Natural killer cell (primary cell): Measurements from ENCODE around the gene PRKACA. TPM values are rescaled to one million over a fixed set of nuclear protein-coding genes. Genes with fewer than 3 reads are reported as not detected.

Experiments
- ATAC-seq, 3 donors: fragments of 150-1000 bp in 2 of 3; fragments of 200-7000 bp in 1 of 3; cut with Tn5 transposase; 1 replicate in 1 of 3; 2 replicates in 2 of 3; pipeline ENCODE4 v1.10.0; 2021; ENCODE audit warnings: mild to moderate bottlenecking in 2 of 3, moderate library complexity in 2 of 3
- DNase-seq, 2 donors: peaks; one replicate each; pipeline versions ENCODE4 v3.0.0 to v3.0.0-alpha.2; 2013 to 2021; ENCODE audit warnings: mixed read lengths in 1 of 2
- H3K27ac ChIP-seq: one replicate; pipeline ENCODE4 v1.5.1; 2013; ENCODE audit warnings: mild to moderate bottlenecking, low read length
- H3K27me3 ChIP-seq: one replicate; pipeline ENCODE4 v1.6.1; 2013; ENCODE audit warnings: low read length; ENCODE audit not compliant: control insufficient read depth, insufficient read depth
- H3K36me3 ChIP-seq: one replicate; pipeline ENCODE4 v1.6.1; 2013; ENCODE audit warnings: low read length; ENCODE audit not compliant: control insufficient read depth, insufficient read depth
- H3K4me1 ChIP-seq: one replicate; pipeline ENCODE4 v1.6.1; 2013; ENCODE audit warnings: low read length; ENCODE audit not compliant: control insufficient read depth, insufficient read depth
- H3K4me3 ChIP-seq: one replicate; pipeline ENCODE4 v1.5.1; 2013; ENCODE audit warnings: low read length
- H3K9me3 ChIP-seq: one replicate; pipeline ENCODE4 v1.6.1; 2013; ENCODE audit warnings: low read length; ENCODE audit not compliant: control insufficient read depth, insufficient read depth
- H3K27ac Mint-ChIP-seq, 2 donors: one replicate each; pipeline ENCODE4 v1.8.0; 2022; ENCODE audit warnings: mild to moderate bottlenecking in 2 of 2, mixed read lengths in 2 of 2, moderate library complexity in 1 of 2
- H3K27me3 Mint-ChIP-seq, 2 donors: one replicate each; pipeline ENCODE4 v1.8.0; 2022; ENCODE audit warnings: low read depth in 2 of 2, mixed read lengths in 2 of 2
- H3K36me3 Mint-ChIP-seq: one replicate; pipeline ENCODE4 v1.8.0; 2022; ENCODE audit warnings: mixed read lengths
- H3K4me1 Mint-ChIP-seq, 2 donors: one replicate each; pipeline ENCODE4 v1.8.0; 2022; ENCODE audit warnings: mixed read lengths in 2 of 2
- H3K4me3 Mint-ChIP-seq: one replicate; pipeline ENCODE4 v1.8.0; 2022; ENCODE audit warnings: mild to moderate bottlenecking, moderate library complexity, mixed read lengths
- H3K9me3 Mint-ChIP-seq, 2 donors: one replicate each; pipeline ENCODE4 v1.8.0; 2022; ENCODE audit warnings: mixed read lengths in 2 of 2
- CTCF ChIP-seq: fragments of 200-600 bp; IDR thresholded peaks from one replicate; pipeline ENCODE4 v1.8.0; 2022; ENCODE audit warnings: antibody characterized with exemption
- WGBS: methylation state at CpG from one replicate; pipeline ENCODE4 v1.1.7; 2013; ENCODE audit warnings: missing lambda C conversion rate; ENCODE audit not compliant: insufficient coverage; 5-methylcytosine and 5-hydroxymethylcytosine counted together
- intact Hi-C: fragments of 100-400 bp; cut with micrococcal nuclease; formaldehyde crosslinking; loops from one replicate; pipeline ENCODE4 v1.14.2; 2022
- total RNA-seq, 4 donors: library from RNA; stranded (reverse); fragments of 120-200 nt in 1 of 4; gene quantifications; one replicate each; pipeline versions ENCODE4 v1.2.3 to v1.2.4, GENCODE V29; 2013 to 2022

The PRKACA gene
- total RNA-seq, 3 donors from 2014 or later (not counting 1 experiment from before 2014, with no cell fraction given) = 68.6 to 71.8 (median 69.3) TPM

- 49% methylated on average over 6 of the region's 6 CpGs for WGBS
- Mint-ChIP-seq H3K27ac (peak overlapping the region; percentile 88 to 90), H3K4me3 (peak overlapping the region; percentile 90), H3K4me1 (peaks cover 26 to 36% of the 10 kb centered on the region in 2 donors), H3K27me3 (no peaks in the 10 kb centered on the region), H3K36me3 (no peaks in the 10 kb centered on the region), H3K9me3 (no peaks in the 10 kb centered on the region)
- ATAC-seq (no peak), DNase-seq (no peak)
- Histone ChIP-seq H3K4me3 (no peak overlapping the region), H3K4me1 (peaks cover 25% of the 10 kb centered on the region), H3K27ac (no peak overlapping the region), H3K9me3 (no peaks in the 10 kb centered on the region), H3K27me3 (no peaks in the 10 kb centered on the region), H3K36me3 (no peaks in the 10 kb centered on the region)
- no peak for TF ChIP-seq CTCF
- intact Hi-C loops = loop anchor here (5.0 kb wide), 2 partner anchors 43 to 342 kb away; partner anchors contain the start of genes PTGER1 and SAMD1
These were observed 17.8 kb upstream of the PRKACA start for GRCh38 chr19:14135355-14135754.

GRCh38 chr19:14127929-14128509, 10.5 kb upstream of the PRKACA start:
- 73% methylated on average over 4 of the region's 4 CpGs for WGBS
- H3K4me1 Mint-ChIP-seq = no peaks in the 10 kb centered on the region

GRCh38 chr19:14127176-14127575, 9.6 kb upstream of the PRKACA start:
- no peaks in the 10 kb centered on the region for H3K4me1 Mint-ChIP-seq
- no peaks in the 10 kb centered on the region for H3K27me3 ChIP-seq
- DNase-seq = no peak
- H3K27me3 Mint-ChIP-seq = no peaks in the 10 kb centered on the region
- intact Hi-C loops = no loop called here
- H3K9me3 ChIP-seq = no peaks in the 10 kb centered on the region
- peak in 1 of 3 donors; percentile 32 for ATAC-seq
- TF ChIP-seq CTCF = no peak
- no peaks in the 10 kb centered on the region for H3K36me3 Mint-ChIP-seq
- peaks cover 11% of the 10 kb centered on the region for H3K4me1 ChIP-seq
- H3K27ac Mint-ChIP-seq = no peak overlapping the region
- H3K4me3 Mint-ChIP-seq = no peak overlapping the region
- H3K27ac ChIP-seq = no peak overlapping the region
- 96% methylated on average over 8 of the region's 8 CpGs for WGBS
- no peaks in the 10 kb centered on the region for H3K9me3 Mint-ChIP-seq
- H3K36me3 ChIP-seq = no peaks in the 10 kb centered on the region
- H3K4me3 ChIP-seq = no peak overlapping the region

More at GRCh38 chr19:14127929-14128509, 10.5 kb upstream of the PRKACA start:
- no peak overlapping the region for H3K4me3 Mint-ChIP-seq
- DNase-seq (no peak), ATAC-seq (peak in 2 of 3 donors; percentile 12 to 32)
- Histone ChIP-seq H3K4me3 (no peak overlapping the region), H3K27me3 (no peaks in the 10 kb centered on the region), H3K36me3 (no peaks in the 10 kb centered on the region), H3K4me1 (peaks cover 11% of the 10 kb centered on the region), H3K9me3 (no peaks in the 10 kb centered on the region), H3K27ac (no peak overlapping the region)
- H3K27me3 Mint-ChIP-seq = no peaks in the 10 kb centered on the region
- intact Hi-C loops = no loop called here
- H3K36me3 Mint-ChIP-seq = no peaks in the 10 kb centered on the region
- TF ChIP-seq CTCF = no peak
- H3K9me3 Mint-ChIP-seq = no peaks in the 10 kb centered on the region
- no peak overlapping the region for H3K27ac Mint-ChIP-seq

- H3K4me3 ChIP-seq = no peak overlapping the region
- H3K4me1 Mint-ChIP-seq = peaks cover 9 to 10% of the 10 kb centered on the region in 2 donors
- intact Hi-C loops = no loop called here
- peaks cover 14% of the 10 kb centered on the region for H3K4me1 ChIP-seq
- ATAC-seq = no peak
- no peaks in the 10 kb centered on the region for H3K36me3 Mint-ChIP-seq
- TF ChIP-seq CTCF = no peak
- H3K27ac ChIP-seq = no peak overlapping the region
- no peaks in the 10 kb centered on the region for H3K9me3 ChIP-seq
- H3K27ac Mint-ChIP-seq = no peak overlapping the region
- no peaks in the 10 kb centered on the region for H3K36me3 ChIP-seq
- H3K4me3 Mint-ChIP-seq = no peak overlapping the region
- 96% methylated on average over 4 of the region's 6 CpGs for WGBS
- H3K9me3 Mint-ChIP-seq = no peaks in the 10 kb centered on the region
- DNase-seq = no peak
- H3K27me3 Mint-ChIP-seq = no peaks in the 10 kb centered on the region
- H3K27me3 ChIP-seq = no peaks in the 10 kb centered on the region
These were observed 5.4 kb upstream of the PRKACA start for GRCh38 chr19:14122924-14123323.
